HG03442 (cell line): ENCODE measurements around the gene GLCCI1.
A peak's percentile ranks its signal among the peaks of the same experiment; 100 is the strongest.

Source experiments
- ATAC-seq: cut with Tn5 transposase; IDR thresholded peaks from one replicate; pipeline ENCODE4 v1.9.1; 2021; ENCODE audit warnings: mild to moderate bottlenecking, moderate library complexity; ENCODE audit not compliant: unreplicated experiment

The GLCCI1 gene

GRCh38 chr7:8126601-8127167 lies 158.1 kb downstream of the GLCCI1 start:
- ATAC-seq = no peak

- no peak for ATAC-seq
Measured at GRCh38 chr7:8128449-8129317, 160.1 kb downstream of the GLCCI1 start.

- no peak for ATAC-seq
Measured at GRCh38 chr7:8129318-8129659, 160.7 kb downstream of the GLCCI1 start.

GRCh38 chr7:8130663-8131062 lies 162.1 kb downstream of the GLCCI1 start:
- ATAC-seq = no peak

GRCh38 chr7:8131694-8132605 lies 163.4 kb downstream of the GLCCI1 start:
- peak; percentile 34 for ATAC-seq

GRCh38 chr7:8133188-8133848 lies 164.7 kb downstream of the GLCCI1 start:
- ATAC-seq = no peak

- ATAC-seq = peak; percentile 78
Measured at GRCh38 chr7:8134089-8134733, 165.6 kb downstream of the GLCCI1 start.

- ATAC-seq = no peak
Measured at GRCh38 chr7:8135417-8135816, 166.8 kb downstream of the GLCCI1 start.

- no peak for ATAC-seq
Measured at GRCh38 chr7:8136051-8136730, 167.6 kb downstream of the GLCCI1 start.
